Measurements from ENCODE around the gene TBX3.

TBX3 gene

GRCh38 chr12:114668151-114668885, 15.7 kb downstream of the TBX3 start:
- DNase-seq (ENCODE audit: low read depth), result no peak

DNA sequence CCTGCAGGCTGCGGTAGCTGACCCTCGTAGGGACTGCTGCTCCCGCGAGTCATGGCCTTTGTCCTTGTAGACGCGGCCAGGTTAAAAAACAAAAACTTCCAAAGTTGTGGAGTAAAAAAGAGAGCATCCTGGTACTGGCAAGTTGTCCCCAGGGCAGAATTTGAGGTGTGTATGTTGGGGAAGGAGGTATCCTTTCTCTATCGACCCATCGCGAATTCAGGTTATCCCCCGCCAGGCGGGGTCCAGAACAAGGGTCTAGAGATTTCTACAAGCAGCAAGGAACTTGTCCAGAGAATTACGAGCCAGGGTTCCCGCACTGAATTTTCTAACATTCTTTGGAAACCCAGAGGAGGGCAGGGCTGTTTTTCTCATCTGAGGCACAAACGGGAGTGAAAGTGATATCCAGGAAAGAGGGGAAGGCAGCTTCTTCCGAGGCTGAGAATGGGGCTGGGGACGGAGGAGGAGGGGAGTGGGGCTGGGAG, 16.3 kb downstream of the TBX3 start:
- no peak for DNase-seq (ENCODE audit: low read depth)

DNA sequence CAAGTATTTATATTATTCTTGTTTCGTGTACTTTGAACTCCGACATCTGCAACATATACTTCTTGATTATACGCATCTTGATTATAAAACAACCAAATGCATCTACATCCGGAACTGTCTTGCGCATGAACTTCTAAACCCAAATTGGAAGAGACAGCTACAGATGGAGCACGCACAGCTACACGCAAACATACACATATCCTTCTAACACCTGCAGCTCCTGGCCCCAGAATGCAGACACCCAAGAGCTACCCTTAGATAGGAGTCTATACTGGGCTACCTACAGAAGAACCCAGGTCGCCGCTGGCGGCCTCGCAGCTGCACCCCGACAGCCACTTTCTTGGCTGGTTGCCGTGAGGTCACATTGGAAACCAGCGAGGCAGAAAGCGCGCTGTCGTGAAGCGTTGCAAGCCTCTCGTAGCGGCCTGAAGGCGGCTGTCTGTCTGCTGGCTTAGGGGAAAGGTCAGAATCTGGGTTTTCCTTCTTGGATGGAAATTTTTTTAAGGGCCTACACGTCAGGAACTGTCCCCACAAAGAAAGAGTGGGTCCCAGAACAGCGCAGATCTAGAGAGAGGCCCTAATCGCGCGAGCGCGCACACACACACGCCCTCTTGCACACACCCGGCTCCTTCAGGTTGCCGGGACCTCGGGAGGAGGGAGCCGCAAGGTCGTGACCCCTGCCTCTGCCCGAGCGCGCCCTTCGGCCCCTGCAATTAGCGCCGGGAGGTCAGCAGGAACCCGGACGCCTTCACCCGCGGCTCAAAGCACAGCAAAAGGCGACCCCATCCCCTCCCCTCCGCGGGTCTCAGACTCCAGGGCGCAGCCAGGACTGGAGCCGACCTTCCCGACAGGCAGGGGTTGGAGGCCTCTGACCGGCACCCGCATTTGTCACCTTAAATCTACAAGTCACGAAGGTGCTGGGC, 17.0 kb downstream of the TBX3 start:
- no peak for DNase-seq (ENCODE audit: low read depth)

DNA sequence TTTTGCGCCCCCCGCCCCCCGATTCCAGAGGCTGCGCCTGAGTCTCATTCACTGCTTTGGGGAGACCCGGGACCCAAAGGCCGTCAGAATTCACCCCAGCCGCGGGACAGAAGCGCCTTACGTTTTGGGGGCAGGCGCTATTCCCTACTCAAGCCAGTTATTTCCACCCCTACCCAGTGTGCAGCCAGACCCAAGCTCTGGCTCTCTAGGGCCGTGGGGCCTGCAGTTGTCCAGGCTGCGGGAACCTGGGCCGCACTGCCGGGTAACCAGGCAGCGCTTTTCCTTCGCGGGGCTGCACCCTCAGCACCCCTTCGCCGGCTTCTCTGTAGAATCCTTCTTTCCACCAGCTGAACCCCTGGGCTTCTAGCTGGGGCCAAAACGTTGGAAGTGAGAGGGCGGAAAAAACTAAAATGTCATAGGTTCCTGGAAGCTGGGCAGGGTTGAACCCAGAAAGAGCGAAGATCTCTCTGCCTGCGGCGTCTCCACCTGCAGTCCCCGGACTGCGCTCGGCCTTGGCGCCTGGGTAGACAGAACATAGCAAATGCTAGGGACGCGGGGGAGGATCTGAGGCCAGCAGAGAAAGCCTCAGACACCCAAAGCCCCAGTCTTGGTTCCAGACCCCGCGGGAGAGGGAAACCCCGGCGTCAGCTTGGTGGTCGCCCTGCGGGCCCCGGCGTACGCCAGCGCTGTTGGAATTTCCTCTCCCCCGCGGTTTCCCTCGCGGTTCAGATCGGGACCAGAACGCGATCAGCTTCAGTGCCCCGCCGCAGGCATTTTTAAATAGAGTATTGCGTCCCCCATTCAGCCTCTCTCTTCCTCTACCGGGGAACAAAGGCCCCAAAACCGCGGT, 18.3 kb downstream of the TBX3 start:
- no peak for DNase-seq (ENCODE audit: low read depth)

DNA sequence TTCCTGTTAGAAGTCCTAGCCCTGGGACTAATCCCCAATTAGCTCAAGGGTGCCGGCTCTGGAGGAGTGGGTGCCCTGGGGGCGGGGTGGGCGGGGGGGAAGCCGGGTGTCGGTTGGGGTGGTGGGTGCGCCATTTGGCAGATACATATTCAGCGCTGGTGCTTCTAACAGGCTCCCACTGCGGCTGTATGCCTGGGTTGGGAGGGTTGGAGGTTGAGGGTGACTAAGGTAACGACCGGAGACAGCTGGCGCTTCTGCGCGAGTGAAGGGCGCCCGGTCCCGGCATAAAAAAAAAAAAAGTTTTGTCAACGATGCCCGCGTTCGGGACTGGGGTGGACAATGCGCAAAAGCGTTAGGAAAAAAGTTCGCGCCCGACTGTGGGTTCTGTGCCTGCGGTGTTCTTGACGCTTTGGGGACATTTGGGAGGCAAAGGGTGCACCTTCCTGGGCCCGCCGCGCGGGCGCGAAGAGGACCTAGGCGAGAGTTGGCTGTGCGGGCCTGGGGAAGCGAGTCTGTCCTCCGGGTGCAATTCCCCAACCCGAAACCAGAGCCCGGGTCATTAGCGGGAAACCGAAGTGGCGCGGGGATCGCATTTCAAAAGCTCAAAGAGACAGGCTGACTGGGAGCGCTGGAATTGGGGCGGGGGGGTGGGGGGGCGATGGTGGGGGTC, 19.2 kb downstream of the TBX3 start:
- no peak for DNase-seq (ENCODE audit: low read depth)

DNA sequence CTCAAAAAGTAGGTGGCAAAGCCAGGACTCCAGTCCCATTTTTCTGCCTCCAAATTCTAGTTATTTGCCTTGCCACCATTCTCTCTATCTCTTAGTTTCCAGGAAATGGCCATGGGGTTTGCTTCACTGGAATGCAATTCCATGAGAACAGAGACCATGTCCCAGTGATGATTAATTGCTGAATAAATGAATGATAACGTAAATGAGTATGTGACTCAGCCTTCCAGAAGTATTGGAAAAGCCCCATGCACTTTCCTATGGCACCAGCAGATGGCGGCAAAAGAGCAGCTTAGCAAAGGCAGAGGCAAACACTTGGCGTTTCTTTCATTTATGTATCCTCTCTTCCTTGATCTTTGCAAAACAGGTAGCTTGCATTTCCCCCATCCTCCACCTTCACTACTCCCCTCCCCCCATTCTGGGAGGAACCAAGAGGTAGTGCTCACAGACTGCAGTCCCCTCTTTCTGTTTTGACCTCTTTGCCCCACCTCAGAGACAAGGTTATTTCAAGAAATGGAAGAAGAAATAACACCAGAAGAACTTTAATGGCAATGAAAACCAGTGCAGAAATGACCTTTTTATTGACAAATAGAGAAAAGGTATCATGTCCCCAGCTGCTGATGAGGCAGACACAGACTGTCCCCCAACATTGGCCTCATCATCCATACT, 21.3 kb downstream of the TBX3 start:
- peak; percentile 7 for DNase-seq (ENCODE audit: low read depth)

GRCh38 chr12:114661245-114661644, 22.7 kb downstream of the TBX3 start:
- no peak for DNase-seq (ENCODE audit: low read depth)

DNA sequence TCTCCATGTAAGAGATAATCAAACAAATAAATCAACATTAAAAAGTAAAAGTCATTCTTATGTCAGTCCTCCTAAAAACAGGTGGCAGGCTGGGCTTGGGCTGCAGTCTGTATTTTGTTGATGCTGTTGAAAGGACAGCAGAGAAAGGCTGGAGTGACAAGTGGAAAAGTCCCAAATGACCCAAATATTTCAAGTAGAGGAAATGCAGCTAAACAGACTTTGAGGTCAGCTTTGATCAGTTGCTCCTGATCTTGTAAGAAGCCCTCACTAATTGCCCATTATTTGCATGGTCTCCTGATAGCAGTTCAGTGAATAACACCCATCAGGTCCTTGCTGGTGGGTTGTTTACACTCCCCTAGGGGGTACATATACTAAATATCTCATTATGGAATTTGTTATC, 24.9 kb downstream of the TBX3 start:
- no peak for DNase-seq (ENCODE audit: low read depth)

DNA sequence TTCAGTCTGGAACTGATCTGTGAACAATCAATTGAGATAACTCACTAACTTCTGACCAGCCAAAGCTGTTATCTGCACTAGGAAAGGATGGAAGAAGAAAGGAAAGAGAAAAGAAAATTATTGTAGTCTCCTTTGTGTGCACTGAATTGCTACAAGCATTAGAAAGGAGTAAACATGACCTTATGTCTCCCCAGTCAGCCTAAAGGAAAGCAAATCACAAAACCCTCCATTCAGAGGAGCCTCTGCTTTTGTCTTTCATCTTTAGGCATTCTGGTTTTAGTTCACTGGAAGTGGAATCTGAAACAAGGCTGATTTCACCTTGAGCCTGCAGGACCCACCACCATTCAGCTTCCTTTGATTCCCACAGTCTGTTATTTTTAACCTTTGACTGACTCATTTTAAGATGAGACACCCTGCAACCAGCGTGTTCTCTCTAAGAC, 26.0 kb downstream of the TBX3 start:
- DNase-seq (ENCODE audit: low read depth), result no peak

GRCh38 chr12:114657597-114657920, 26.4 kb downstream of the TBX3 start:
- no peak for DNase-seq (ENCODE audit: low read depth)

DNA sequence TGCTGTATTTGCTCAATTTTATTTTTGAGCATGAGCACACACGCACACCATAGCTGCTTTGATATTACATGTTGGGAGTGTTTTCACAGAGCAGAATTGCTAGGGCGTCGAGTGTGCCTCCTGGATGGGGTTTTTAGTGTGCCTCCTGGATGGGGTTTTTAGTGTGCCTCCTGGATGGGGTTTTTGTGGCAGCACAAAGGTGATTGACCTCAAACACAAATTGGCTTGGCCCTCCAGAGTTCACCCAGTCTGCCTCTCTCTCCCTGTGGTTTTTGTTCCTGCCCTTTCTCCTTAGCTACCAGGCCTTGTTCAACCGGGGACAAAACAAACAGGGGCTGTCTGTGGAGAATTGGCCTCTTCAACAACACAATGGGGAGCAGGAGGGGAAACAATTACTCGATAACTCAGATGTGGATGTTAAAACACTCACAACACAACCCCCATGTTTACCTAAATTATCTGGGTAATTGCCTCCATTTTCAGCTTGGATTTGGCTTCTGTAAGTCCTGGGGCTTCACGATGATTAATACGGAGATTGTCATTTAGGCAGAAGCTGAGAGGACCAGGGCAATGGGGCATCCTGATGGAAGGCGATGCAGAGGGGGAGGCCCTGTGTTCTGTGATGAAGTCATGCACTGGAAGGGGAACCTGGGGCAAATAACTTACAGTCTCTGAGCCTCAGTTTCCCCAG, 26.9 kb downstream of the TBX3 start:
- DNase-seq (ENCODE audit: low read depth), result no peak

GRCh38 chr12:114655934-114656749, 27.8 kb downstream of the TBX3 start:
- no peak for DNase-seq (ENCODE audit: low read depth)

DNA sequence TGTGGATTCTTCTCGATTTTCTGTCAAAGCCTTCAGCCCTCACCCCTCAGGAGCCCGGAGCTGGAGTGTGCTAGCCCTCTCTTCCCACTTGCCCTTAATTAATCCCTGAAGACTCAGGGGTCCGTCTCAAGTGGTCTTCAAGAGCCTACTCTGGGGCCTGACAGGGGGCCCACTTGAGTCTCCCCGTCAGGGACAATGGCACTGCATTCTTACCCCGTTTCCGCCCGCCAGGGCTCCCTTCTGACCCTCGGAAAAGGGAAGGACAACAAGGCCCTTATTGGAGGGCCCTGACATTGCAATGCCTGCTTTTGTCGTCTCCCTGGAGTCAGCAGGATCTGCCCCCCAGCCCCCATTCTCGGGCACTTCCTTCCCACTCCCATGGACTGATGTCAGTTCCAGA, 34.4 kb downstream of the TBX3 start:
- DNase-seq (ENCODE audit: low read depth), result no peak

DNA sequence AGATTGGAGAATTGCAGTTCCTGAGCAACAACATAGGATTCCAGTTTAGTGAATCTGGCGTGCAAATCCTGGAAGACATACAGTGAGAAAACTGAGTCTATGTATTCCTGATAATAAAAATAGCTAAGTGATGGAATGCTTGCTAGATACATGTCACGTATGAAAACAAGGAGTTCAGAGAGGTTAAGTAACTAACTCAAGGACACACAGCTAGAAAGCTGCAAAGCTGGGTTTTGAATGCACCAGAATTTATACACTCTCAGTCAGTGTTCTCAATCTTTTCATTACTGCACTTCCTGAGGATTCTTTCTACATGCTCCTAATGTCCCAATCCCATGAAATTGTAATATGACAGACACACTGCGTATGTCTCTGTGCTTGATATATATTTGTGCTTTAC, 35.3 kb downstream of the TBX3 start:
- DNase-seq (ENCODE audit: low read depth), result no peak

GRCh38 chr12:114638790-114639435, 45.1 kb downstream of the TBX3 start:
- DNase-seq (ENCODE audit: low read depth), result no peak

DNA sequence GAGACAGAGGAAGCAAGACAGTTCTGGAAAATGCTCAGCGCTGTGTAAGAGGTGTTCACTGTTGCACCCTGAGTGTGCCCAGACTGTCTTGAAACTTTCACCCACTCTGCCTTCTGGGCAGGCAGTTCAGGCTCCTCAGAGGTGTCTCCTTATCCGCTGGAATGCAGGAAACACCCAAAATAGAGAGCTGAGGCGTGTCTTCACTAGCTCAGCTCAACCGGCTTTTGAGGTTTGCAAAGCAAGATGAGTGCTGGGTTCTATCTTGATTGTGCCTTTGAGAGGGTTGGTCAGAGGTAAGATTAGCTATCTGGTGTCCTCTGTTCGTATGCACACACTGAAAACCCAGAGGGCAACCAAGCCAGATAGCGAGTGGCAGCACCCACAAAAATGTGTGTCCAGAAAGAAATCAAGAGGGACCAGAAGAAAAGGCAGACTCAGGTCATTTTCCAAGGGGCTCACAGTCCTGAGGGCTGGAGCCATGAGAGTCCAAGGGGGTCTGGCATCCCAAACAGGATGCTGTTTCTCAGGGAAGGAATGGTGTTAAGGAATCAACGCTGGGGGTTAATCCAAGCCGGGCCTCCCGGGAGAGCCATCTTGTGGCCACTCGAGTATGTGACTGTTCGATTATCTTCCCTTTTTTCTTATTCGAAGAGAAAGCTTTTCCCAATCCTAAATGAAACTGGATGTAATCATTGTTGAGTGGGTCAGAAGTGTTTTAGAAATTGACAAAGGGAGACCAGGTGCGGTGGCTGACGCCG, 47.1 kb downstream of the TBX3 start:
- DNase-seq (ENCODE audit: low read depth), result no peak

DNA sequence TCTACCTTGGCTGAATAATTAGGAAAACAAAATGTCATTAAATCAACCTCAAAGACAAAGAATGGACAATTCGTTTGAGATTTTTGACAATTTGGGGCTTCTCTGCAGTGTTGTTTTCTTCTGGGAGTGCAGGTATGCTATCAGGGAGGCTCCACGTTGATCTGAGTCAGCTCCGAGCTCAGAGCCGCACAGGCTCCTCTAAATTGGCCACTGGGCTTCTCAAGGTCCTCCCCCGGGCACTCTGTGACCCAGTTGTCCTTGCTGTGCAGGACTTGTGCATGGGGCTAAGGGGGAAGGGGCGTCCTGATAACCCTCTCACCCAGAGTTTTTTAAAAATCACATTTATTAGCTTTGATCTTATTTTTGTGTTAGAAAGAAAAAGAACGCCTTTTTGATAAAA, 52.7 kb downstream of the TBX3 start:
- no peak for DNase-seq (ENCODE audit: low read depth)

- DNase-seq (ENCODE audit: low read depth), result no peak
These were observed 55.8 kb downstream of the TBX3 start for GRCh38 chr12:114628199-114628598.
